ENCODE data around the gene EIF2S1.

The EIF2S1 gene

GRCh38 chr14:67435603-67436002 is 75.5 kb downstream of the EIF2S1 start:
- DNase-seq, result no peak

Data from hypothalamus (tissue), 51 donors.